Measurements from ENCODE around the gene AADAT.

DNA sequence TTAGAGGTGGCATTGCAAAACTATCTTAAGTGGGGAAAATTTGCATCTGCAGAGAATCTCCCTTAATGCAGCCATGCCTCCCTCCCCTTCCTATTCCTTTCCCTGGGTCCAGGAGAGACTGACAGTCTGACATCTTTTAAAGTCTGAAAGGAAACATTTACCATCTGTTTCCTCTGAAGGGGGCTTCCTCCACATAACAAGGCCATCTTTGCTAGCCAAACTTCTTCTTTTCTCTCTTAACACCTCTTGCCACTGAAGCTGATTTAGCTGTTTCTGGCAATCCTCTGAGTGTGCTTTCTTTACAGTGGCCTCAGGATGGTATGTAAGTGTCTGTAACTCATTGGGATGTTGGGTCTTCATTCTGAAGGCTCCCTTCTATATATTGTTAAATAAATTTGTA lies 34.6 kb upstream of the AADAT start:
- TF ChIP-seq POLR2AphosphoS5 (IDR thresholded peaks at IDR 0.05) = no peak
- TF ChIP-seq, protein P1, sequence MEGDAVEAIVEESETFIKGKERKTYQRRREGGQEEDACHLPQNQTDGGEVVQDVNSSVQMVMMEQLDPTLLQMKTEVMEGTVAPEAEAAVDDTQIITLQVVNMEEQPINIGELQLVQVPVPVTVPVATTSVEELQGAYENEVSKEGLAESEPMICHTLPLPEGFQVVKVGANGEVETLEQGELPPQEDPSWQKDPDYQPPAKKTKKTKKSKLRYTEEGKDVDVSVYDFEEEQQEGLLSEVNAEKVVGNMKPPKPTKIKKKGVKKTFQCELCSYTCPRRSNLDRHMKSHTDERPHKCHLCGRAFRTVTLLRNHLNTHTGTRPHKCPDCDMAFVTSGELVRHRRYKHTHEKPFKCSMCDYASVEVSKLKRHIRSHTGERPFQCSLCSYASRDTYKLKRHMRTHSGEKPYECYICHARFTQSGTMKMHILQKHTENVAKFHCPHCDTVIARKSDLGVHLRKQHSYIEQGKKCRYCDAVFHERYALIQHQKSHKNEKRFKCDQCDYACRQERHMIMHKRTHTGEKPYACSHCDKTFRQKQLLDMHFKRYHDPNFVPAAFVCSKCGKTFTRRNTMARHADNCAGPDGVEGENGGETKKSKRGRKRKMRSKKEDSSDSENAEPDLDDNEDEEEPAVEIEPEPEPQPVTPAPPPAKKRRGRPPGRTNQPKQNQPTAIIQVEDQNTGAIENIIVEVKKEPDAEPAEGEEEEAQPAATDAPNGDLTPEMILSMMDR (IDR thresholded peaks at IDR 0.05) = no peak
- TF ChIP-seq POLR2A (IDR thresholded peaks at IDR 0.05) = no peak
